Left kidney (tissue), 2 donors: Measurements from ENCODE around the gene FILIP1L. TPM values are rescaled to one million over a fixed set of nuclear protein-coding genes. Genes with fewer than 3 reads are reported as not detected.
"Not testable (repeated sequence)": the region's sequence is repeated elsewhere in the genome, so short reads cannot be mapped to it uniquely, and the experiment has no call there.

Source experiments
- DNase-seq: peaks from one replicate; pipeline ENCODE4 v3.0.0-alpha.2; 2013
- polyA plus RNA-seq: library from polyadenylated mRNA; unstranded; fragments of 120-200 nt; gene quantifications from one replicate; pipeline ENCODE4 v1.2.1, GENCODE V29; 2013; ENCODE audit not compliant: insufficient read length

The FILIP1L gene
- polyA plus RNA-seq, 1 donor = 16.3 TPM

- DNase-seq = no peak
These were observed 14.7 kb downstream of the FILIP1L start for GRCh38 chr3:100099621-100100020.

- DNase-seq = no peak
These were observed 15.6 kb downstream of the FILIP1L start for GRCh38 chr3:100098784-100099070.

GRCh38 chr3:100097919-100098783 is 16.1 kb downstream of the FILIP1L start:
- DNase-seq = no peak

- DNase-seq = no peak
These were observed 17.4 kb downstream of the FILIP1L start for GRCh38 chr3:100096866-100097265.

GRCh38 chr3:100096286-100096685 is 18.0 kb downstream of the FILIP1L start:
- not testable (repeated sequence) for DNase-seq

- DNase-seq = no peak
These were observed 20.5 kb downstream of the FILIP1L start for GRCh38 chr3:100093831-100094230.

GRCh38 chr3:100090669-100091005 is 23.7 kb downstream of the FILIP1L start:
- no peak for DNase-seq

GRCh38 chr3:100089812-100090668 is 24.3 kb downstream of the FILIP1L start:
- DNase-seq = no peak

GRCh38 chr3:100088735-100089368 is 25.4 kb downstream of the FILIP1L start:
- DNase-seq = no peak

GRCh38 chr3:100087198-100087597 is 27.1 kb downstream of the FILIP1L start:
- DNase-seq = no peak

GRCh38 chr3:100086401-100086800 is 27.9 kb downstream of the FILIP1L start:
- DNase-seq = no peak

- DNase-seq = no peak
These were observed 30.0 kb downstream of the FILIP1L start for GRCh38 chr3:100084100-100084806.

GRCh38 chr3:100083209-100083608 is 31.1 kb downstream of the FILIP1L start:
- DNase-seq = no peak

GRCh38 chr3:100082714-100083113 is 31.6 kb downstream of the FILIP1L start:
- no peak for DNase-seq

GRCh38 chr3:100081986-100082692 is 32.2 kb downstream of the FILIP1L start:
- no peak for DNase-seq

- DNase-seq = no peak
These were observed 33.0 kb downstream of the FILIP1L start for GRCh38 chr3:100081311-100081710.

- DNase-seq = no peak
These were observed 33.7 kb downstream of the FILIP1L start for GRCh38 chr3:100080573-100080972.

- no peak for DNase-seq
These were observed 35.0 kb downstream of the FILIP1L start for GRCh38 chr3:100079328-100079727.

GRCh38 chr3:100076731-100077529 is 37.4 kb downstream of the FILIP1L start:
- no peak for DNase-seq

GRCh38 chr3:100075851-100076730 is 38.2 kb downstream of the FILIP1L start:
- DNase-seq = no peak
